DOHH2 (cell line): ENCODE data around the gene MEGF11.

Experiments
- EZH2phosphoT487 ChIP-seq: fragments of 200-600 bp; sonication (generic); IDR thresholded peaks from 2 replicates; pipeline ENCODE4 v1.6.1; 2017; ENCODE audit warnings: borderline replicate concordance, mild to moderate bottlenecking, antibody characterized with exemption, low read length, moderate library complexity, mixed read lengths
- TF ChIP-seq, protein P1 (sequence below): fragments of 200-600 bp; sonication (generic); IDR thresholded peaks from one replicate; pipeline ENCODE4 v1.5.1; 2014; ENCODE audit warnings: antibody characterized with exemption, mild to moderate bottlenecking, low read depth, low read length; ENCODE audit not compliant: poor library complexity, severe bottlenecking

- TF ChIP-seq, protein P1, sequence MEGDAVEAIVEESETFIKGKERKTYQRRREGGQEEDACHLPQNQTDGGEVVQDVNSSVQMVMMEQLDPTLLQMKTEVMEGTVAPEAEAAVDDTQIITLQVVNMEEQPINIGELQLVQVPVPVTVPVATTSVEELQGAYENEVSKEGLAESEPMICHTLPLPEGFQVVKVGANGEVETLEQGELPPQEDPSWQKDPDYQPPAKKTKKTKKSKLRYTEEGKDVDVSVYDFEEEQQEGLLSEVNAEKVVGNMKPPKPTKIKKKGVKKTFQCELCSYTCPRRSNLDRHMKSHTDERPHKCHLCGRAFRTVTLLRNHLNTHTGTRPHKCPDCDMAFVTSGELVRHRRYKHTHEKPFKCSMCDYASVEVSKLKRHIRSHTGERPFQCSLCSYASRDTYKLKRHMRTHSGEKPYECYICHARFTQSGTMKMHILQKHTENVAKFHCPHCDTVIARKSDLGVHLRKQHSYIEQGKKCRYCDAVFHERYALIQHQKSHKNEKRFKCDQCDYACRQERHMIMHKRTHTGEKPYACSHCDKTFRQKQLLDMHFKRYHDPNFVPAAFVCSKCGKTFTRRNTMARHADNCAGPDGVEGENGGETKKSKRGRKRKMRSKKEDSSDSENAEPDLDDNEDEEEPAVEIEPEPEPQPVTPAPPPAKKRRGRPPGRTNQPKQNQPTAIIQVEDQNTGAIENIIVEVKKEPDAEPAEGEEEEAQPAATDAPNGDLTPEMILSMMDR = no peak
- TF ChIP-seq EZH2phosphoT487 = no peak
Observed at GRCh38 chr15:66169625-66170024, 83.9 kb downstream of the MEGF11 start.
